ENCODE results near the gene AQP12B. TPM values are rescaled to one million over a fixed set of nuclear protein-coding genes. Genes with fewer than 3 reads are reported as not detected.
A peak's percentile ranks its signal among the peaks of the same experiment; 100 is the strongest.

The AQP12B gene
- total RNA-seq, 4 donors from 2014 or later, result not detected

DNA sequence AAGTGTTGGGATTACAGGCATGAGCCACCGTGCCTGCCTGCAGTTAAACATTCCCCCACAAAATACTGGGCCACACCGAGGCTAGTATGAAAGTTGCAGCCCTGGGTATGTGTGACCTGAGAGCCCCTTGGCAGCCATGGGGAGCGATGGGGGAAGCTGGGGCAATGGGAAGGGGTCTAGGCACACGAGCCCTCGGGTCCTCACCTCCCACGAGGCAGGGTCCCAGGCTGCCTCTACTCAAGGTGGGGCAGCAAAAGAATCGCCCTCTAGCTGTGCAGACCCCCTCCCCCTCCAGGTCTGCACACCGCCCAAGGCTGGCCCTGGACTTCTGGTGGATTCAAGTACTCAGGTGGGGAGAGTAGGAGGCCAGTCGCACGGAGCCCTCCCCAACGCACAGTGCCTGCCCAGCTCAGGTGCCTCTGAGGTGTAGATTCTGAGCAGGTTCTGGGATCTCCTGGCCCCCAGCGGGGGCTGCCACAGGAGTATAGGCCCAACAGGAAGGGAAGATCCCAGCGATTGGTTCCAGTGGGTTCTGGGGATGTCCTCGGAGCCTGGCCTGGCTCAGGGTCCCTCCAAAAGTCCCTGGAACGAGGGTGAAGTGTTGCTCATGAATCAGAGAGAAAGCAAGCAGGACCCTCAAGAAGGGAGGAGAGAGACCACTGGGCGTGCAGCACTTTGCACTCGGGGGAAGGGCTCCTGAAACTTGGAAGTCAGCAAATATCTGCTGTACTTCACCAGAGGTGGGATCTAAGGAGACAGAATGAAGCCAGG lies 54.8 kb downstream of the AQP12B start:
- peak in 1 of 2 donors; percentile 58 for DNase-seq (ENCODE audit: low spot score in 2 of 2)
- WGBS, 2 donors, result 87 to 90% methylated on average over 13 to 17 of the region's 17 CpGs
- intact Hi-C loops (cut with DNase I; ENCODE audit: low total_unique reads), result no loop called here
- H3K4me3 ChIP-seq (ENCODE audit: low read depth, poor library complexity, severe bottlenecking), result no peak overlapping the region
- TF ChIP-seq POLR2A (IDR thresholded peaks at IDR 0.05), result no peak

DNA sequence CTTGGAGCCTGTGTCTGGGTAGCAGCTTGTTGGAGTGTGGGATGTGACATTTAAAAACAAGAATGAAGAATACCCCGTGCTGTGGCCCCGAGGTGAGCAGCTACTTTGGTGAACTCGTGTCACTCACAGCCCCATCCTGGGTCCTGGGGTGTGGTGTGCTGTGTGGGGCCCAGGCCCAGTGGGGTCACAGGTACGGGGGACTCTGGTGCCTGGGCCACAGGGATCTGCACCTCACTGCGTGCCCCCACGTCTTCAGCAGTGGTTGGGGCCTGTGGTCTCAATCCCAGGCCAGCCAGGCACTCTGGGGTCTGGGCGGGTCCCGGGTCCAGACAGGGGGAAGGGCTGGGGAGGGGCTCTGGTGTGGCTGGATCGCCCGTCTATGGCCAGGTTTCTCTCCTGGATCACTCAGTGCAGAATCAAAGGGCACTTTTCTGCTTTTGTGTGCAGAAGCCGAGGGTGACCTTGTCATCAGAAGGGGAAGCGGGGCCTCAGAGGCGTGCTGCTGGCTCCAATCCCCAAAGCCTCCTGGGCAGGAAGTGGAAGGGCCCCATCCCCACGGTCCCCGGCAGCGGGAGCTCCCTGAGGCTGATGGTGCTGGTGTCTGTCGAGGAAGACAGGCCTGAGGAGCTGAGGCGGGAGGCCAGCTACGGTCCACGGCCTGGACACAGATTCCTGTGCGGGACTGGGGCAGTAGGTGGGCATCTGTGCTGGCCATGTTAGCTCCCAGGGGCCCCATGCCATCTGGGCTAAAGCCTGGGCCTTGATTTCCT lies 56.0 kb downstream of the AQP12B start:
- TF ChIP-seq, protein P1, sequence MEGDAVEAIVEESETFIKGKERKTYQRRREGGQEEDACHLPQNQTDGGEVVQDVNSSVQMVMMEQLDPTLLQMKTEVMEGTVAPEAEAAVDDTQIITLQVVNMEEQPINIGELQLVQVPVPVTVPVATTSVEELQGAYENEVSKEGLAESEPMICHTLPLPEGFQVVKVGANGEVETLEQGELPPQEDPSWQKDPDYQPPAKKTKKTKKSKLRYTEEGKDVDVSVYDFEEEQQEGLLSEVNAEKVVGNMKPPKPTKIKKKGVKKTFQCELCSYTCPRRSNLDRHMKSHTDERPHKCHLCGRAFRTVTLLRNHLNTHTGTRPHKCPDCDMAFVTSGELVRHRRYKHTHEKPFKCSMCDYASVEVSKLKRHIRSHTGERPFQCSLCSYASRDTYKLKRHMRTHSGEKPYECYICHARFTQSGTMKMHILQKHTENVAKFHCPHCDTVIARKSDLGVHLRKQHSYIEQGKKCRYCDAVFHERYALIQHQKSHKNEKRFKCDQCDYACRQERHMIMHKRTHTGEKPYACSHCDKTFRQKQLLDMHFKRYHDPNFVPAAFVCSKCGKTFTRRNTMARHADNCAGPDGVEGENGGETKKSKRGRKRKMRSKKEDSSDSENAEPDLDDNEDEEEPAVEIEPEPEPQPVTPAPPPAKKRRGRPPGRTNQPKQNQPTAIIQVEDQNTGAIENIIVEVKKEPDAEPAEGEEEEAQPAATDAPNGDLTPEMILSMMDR (IDR thresholded peaks at IDR 0.05), result no peak
- no peak for TF ChIP-seq POLR2A (IDR thresholded peaks at IDR 0.05)
- no peak overlapping the region for H3K4me3 ChIP-seq (ENCODE audit: low read depth, poor library complexity, severe bottlenecking)
- peak in 1 of 2 donors; percentile 76 for DNase-seq (ENCODE audit: low spot score in 2 of 2)
- WGBS, 2 donors, result 52 to 66% methylated on average over 13 to 21 of the region's 21 CpGs
- intact Hi-C loops (cut with DNase I; ENCODE audit: low total_unique reads), result no loop called here

Other genes with a start within 250 kb of the AQP12B start
- gene GPC1, start 247.2 kb downstream of the AQP12B start, total RNA-seq, result 100 to 1,000 TPM in 3 of 4 donors, 10 to 100 TPM in 1; 87.6 to 145 (median 114) TPM
- 10 to 100 TPM; 18.0 to 22.7 (median 21.1) TPM for gene ANKMY1, start 124.9 kb downstream of the AQP12B start, total RNA-seq
- gene DUSP28, start 122.5 kb downstream of the AQP12B start, total RNA-seq, result 1 to 10 TPM; 5.5 to 8.1 (median 7.4) TPM
- gene RNPEPL1, start 114.4 kb downstream of the AQP12B start, total RNA-seq, result 10 to 100 TPM; 76.1 to 99.9 (median 78.6) TPM
- gene CAPN10, start 96.2 kb downstream of the AQP12B start, total RNA-seq, result 10 to 100 TPM; 25.6 to 38.0 (median 28.4) TPM
- 1 to 10 TPM; 1.2 to 2.8 (median 2.4) TPM for gene GPR35, start 57.4 kb downstream of the AQP12B start, total RNA-seq
- not detected for gene AQP12A, start 9.0 kb upstream of the AQP12B start, total RNA-seq
- 1 to 10 TPM in 3 of 4 donors, under 1 TPM in 1; 0.76 to 4.3 (median 3.0) TPM for gene KIF1A, start 137.3 kb upstream of the AQP12B start, total RNA-seq
- gene AGXT, start 185.9 kb upstream of the AQP12B start, total RNA-seq, result not detected
- gene MAB21L4, start 213.3 kb upstream of the AQP12B start, total RNA-seq, result 100 to 1,000 TPM in 1 of 4 donors, 10 to 100 TPM in 3; 41.3 to 121 (median 69.1) TPM
- under 1 TPM in 1 of 4 donors, not detected in 3; 0.10 TPM for gene CROCC2, start 223.5 kb upstream of the AQP12B start, total RNA-seq